Neural crest cell (in vitro differentiated cells): ENCODE data around the gene ABCC3. TPM values are rescaled to one million over a fixed set of nuclear protein-coding genes. Genes with fewer than 3 reads are reported as not detected.

ENCODE experiments used
- DNase-seq: peaks from one replicate; pipeline ENCODE4 v3.0.0; 2021; ENCODE audit warnings: low read depth, mixed read lengths, low spot score
- H3K27ac Mint-ChIP-seq: one replicate; pipeline ENCODE4 v1.8.0; 2021; ENCODE audit warnings: mild to moderate bottlenecking, mixed read lengths; ENCODE audit not compliant: unreplicated experiment
- H3K27me3 Mint-ChIP-seq: 2 replicates; pipeline ENCODE4 v1.8.0; 2021; ENCODE audit warnings: low read depth, mild to moderate bottlenecking, mixed read lengths
- H3K36me3 Mint-ChIP-seq: 2 replicates; pipeline ENCODE4 v1.8.0; 2021; ENCODE audit warnings: low read depth, mild to moderate bottlenecking, mixed read lengths
- H3K4me1 Mint-ChIP-seq: 2 replicates; pipeline ENCODE4 v1.8.0; 2021; ENCODE audit warnings: mixed read lengths
- H3K4me3 Mint-ChIP-seq: one replicate; pipeline ENCODE4 v1.8.0; 2021; ENCODE audit warnings: mild to moderate bottlenecking, mixed read lengths
- H3K9me3 Mint-ChIP-seq: 2 replicates; pipeline ENCODE4 v1.8.0; 2021; ENCODE audit warnings: mixed read lengths
- total RNA-seq: library from RNA; stranded (reverse); gene quantifications from 2 replicates; pipeline ENCODE4 v1.2.1, GENCODE V29; 2021
- TF ChIP-seq, protein P1 (sequence below): fragments of 200-600 bp; sonication (generic); conservative IDR thresholded peaks from 2 replicates; pipeline ENCODE4 v1.5.0; 2021; ENCODE audit warnings: antibody characterized with exemption, mild to moderate bottlenecking

The ABCC3 gene
- total RNA-seq, 1 donor from 2014 or later: not detected

DNA sequence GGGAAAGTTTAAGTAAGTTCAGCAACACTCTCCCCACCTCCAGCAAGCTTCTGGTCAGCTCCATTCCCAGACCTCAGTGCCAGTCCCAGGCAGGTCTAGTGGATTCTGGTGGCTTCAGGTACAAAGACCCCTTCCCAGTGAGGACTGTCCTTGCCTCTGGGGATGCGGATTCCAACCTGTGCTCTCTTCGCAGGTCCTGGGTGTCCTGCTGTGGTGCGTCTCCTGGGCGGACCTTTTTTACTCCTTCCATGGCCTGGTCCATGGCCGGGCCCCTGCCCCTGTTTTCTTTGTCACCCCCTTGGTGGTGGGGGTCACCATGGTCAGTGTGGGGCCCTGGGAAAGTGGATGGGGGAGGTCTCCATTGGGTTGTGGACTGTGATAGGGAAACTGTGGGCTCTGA, 21.8 kb downstream of the ABCC3 start:
- Mint-ChIP-seq H3K4me1 (peaks cover 2% of the 10 kb centered on the region), H3K27ac (no peak overlapping the region), H3K9me3 (no peaks in the 10 kb centered on the region), H3K4me3 (no peak overlapping the region), H3K27me3 (no peaks in the 10 kb centered on the region), H3K36me3 (no peaks in the 10 kb centered on the region)
- TF ChIP-seq, protein P1, sequence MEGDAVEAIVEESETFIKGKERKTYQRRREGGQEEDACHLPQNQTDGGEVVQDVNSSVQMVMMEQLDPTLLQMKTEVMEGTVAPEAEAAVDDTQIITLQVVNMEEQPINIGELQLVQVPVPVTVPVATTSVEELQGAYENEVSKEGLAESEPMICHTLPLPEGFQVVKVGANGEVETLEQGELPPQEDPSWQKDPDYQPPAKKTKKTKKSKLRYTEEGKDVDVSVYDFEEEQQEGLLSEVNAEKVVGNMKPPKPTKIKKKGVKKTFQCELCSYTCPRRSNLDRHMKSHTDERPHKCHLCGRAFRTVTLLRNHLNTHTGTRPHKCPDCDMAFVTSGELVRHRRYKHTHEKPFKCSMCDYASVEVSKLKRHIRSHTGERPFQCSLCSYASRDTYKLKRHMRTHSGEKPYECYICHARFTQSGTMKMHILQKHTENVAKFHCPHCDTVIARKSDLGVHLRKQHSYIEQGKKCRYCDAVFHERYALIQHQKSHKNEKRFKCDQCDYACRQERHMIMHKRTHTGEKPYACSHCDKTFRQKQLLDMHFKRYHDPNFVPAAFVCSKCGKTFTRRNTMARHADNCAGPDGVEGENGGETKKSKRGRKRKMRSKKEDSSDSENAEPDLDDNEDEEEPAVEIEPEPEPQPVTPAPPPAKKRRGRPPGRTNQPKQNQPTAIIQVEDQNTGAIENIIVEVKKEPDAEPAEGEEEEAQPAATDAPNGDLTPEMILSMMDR: no peak
- DNase-seq: no peak

DNA sequence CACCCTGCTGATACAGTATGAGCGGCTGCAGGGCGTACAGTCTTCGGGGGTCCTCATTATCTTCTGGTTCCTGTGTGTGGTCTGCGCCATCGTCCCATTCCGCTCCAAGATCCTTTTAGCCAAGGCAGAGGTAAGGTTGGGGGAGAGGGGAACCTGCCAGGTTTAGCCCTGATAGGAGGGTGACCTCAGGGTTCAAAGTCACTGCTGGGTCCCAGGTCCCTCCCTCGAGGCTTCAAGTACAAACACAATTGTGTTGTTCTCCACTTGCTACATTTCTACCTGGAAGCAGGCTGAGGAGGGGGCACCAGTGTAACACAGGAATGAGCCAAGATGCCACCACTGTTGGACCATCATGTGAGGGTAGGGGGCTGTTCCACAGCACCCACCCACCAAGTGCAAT, 22.4 kb downstream of the ABCC3 start:
- DNase-seq: no peak
- no peak overlapping the region for H3K27ac Mint-ChIP-seq
- no peaks in the 10 kb centered on the region for H3K9me3 Mint-ChIP-seq
- H3K36me3 Mint-ChIP-seq: no peaks in the 10 kb centered on the region
- H3K27me3 Mint-ChIP-seq: no peaks in the 10 kb centered on the region
- TF ChIP-seq, protein P1: no peak
- H3K4me3 Mint-ChIP-seq: no peak overlapping the region
- H3K4me1 Mint-ChIP-seq: peaks cover 7% of the 10 kb centered on the region

DNA sequence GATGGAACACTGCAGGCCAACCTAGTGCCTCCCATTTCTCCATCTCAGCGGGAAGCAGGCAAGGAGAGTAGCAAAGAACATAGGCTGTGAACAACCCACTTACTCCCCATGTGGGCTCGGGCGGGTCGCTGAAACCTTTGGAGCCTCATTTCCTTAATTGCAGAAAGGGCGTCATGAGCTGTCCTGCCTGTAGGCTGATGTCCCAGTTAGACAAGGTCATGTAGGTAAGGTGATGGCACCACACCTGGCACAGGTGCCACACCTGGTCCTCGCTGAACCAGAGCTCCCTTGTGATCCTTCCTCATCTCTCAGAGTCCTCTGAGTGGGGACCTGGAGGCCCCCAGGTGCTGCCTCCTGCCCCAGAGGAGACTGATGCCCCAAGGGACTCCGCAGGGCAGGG, 22.9 kb downstream of the ABCC3 start:
- H3K36me3 Mint-ChIP-seq: no peaks in the 10 kb centered on the region
- no peak overlapping the region for H3K27ac Mint-ChIP-seq
- TF ChIP-seq, protein P1: no peak
- DNase-seq: no peak
- no peaks in the 10 kb centered on the region for H3K9me3 Mint-ChIP-seq
- H3K4me1 Mint-ChIP-seq: peaks cover 9% of the 10 kb centered on the region
- no peak overlapping the region for H3K4me3 Mint-ChIP-seq
- H3K27me3 Mint-ChIP-seq: no peaks in the 10 kb centered on the region

DNA sequence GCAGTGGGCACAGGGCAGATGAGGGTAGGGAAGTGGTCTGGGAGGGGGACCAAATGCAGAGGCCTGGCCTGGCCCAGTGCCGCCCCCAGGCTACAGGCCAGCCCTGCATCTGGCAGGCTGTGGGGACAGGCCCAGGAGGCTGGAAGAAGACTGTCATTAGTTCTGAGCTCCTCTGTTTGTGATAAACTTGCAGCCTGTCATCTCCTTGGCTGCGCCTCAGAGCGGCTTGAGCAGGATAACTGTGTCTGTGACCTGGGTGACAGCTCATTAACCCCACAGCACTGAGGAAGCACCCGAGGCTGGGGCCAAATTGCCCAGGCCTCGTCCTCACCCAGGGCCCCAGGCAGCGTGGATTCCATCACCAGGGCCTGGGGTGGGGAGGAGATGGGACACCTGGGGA, 23.9 kb downstream of the ABCC3 start:
- Mint-ChIP-seq H3K4me1 (peaks cover 12% of the 10 kb centered on the region), H3K27me3 (no peaks in the 10 kb centered on the region), H3K4me3 (no peak overlapping the region), H3K27ac (no peak overlapping the region), H3K9me3 (no peaks in the 10 kb centered on the region), H3K36me3 (no peaks in the 10 kb centered on the region)
- no peak for DNase-seq
- TF ChIP-seq, protein P1: no peak

DNA sequence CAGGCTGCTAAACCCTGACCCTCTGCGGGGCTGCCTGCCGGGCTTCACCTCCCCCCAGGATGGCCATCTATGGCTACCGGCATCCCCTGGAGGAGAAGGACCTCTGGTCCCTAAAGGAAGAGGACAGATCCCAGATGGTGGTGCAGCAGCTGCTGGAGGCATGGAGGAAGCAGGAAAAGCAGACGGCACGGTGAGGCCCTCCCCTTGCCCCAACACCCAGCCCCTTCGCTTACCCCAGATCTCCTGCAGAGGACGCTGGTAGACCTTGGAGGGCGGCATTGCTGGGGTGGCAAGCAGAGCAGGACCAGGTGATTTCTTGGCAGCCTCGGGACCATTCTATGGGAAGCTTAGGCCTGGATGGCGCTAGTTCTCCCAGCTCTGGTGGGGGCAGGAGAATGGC, 24.5 kb downstream of the ABCC3 start:
- Mint-ChIP-seq H3K27ac (no peak overlapping the region), H3K4me1 (peaks cover 12% of the 10 kb centered on the region), H3K36me3 (no peaks in the 10 kb centered on the region), H3K4me3 (no peak overlapping the region), H3K9me3 (no peaks in the 10 kb centered on the region), H3K27me3 (no peaks in the 10 kb centered on the region)
- DNase-seq: no peak
- TF ChIP-seq, protein P1: no peak
